ENCODE results near the gene HPSE2.

DNA sequence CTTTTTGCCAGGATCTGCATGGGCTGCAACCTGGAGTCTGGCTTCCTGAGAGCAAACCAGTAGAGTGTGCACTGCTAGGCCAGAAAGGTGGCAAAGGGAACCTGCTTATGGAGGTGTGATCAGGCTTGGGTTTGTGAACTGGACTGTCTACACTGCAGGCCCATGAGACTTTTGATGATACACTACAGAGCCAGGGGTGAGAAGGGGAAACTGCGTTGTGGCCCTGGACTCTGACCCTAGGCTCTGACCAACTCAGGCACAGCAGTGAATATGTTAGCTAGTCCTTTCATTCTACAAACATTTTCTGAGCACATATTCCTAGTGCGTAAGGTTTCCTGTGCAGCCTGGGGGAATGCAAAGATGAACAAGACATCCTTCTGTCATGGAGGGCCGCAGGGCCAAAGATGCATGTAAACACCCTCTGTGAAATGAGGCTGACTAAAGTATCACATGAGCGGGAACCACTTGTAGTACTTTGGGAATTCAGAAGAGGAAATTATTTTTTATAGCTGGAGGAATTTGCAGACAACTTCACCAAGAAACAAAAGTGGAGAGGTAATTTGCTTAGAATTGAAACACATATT is 725.1 kb downstream of the HPSE2 start:
- TF ChIP-seq, protein P1, sequence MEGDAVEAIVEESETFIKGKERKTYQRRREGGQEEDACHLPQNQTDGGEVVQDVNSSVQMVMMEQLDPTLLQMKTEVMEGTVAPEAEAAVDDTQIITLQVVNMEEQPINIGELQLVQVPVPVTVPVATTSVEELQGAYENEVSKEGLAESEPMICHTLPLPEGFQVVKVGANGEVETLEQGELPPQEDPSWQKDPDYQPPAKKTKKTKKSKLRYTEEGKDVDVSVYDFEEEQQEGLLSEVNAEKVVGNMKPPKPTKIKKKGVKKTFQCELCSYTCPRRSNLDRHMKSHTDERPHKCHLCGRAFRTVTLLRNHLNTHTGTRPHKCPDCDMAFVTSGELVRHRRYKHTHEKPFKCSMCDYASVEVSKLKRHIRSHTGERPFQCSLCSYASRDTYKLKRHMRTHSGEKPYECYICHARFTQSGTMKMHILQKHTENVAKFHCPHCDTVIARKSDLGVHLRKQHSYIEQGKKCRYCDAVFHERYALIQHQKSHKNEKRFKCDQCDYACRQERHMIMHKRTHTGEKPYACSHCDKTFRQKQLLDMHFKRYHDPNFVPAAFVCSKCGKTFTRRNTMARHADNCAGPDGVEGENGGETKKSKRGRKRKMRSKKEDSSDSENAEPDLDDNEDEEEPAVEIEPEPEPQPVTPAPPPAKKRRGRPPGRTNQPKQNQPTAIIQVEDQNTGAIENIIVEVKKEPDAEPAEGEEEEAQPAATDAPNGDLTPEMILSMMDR (conservative IDR thresholded peaks at IDR 0.05) = no peak
- TF ChIP-seq ZFX (IDR thresholded peaks at IDR 0.05) = no peak

Measured in C4-2B (cell line).